GM10266 (cell line): Measurements from ENCODE around the gene KLHDC8A.

Experiments used
- DNase-seq: peaks from one replicate; pipeline ENCODE4 v3.0.0; 2012; ENCODE audit errors: extremely low spot score
- CTCF ChIP-seq: IDR thresholded peaks from 2 replicates; pipeline ENCODE4 v1.5.1; 2012; ENCODE audit warnings: mild to moderate bottlenecking, low read depth; ENCODE audit not compliant: control insufficient read depth, insufficient read depth; ENCODE audit errors: missing control alignments

The KLHDC8A gene

GRCh38 chr1:205350124-205350523 lies 6.6 kb downstream of the KLHDC8A start:
- DNase-seq: no peak
- TF ChIP-seq CTCF: no peak

DNA sequence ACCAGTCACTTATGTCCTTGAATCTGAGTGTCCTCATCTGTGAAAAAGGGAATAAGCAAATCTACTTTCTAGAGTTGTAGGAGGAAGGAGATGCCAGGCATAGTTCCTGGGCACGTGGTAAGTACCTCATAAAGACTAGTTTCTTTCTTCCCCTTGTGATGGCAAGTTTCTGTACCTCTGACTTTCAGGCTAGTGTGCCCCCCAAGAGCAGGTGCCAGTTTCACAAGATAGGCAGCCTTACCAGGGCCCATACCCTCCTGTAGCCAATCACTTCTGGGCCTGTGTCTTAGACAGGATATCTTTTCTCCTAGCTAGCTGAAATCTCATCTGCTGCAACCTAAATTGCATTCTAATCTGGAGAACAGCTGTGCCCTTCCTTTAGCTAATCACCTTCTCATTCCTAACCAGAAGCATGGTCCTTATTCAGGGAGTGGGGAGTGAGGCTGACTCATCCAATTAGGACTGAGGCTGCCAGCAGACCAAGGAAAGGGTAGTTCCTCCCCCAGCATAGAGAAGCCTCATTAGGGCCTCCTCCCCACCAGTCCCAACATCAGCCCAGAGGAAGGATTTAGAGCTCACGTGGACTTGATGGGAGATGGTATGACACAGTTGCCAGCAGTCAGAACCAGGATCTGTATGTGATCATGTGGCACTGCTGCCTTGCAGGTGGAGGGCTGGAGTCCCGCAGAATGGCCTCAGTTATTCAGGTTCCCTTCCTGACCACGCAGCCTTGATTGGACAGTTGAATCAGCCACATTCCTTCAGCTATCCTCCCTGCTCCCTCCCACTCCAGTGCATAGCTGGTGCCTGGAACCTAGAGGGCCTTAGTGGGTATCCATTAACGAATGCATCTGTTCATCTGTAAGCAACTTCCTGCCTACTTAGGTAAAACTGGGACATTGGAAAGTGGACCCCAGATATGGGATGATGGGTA lies 7.9 kb downstream of the KLHDC8A start:
- no peak for TF ChIP-seq CTCF
- DNase-seq: no peak

GRCh38 chr1:205346956-205347574 lies 9.7 kb downstream of the KLHDC8A start:
- no peak for TF ChIP-seq CTCF
- no peak for DNase-seq

- no peak for DNase-seq
- no peak for TF ChIP-seq CTCF
These were observed 11.0 kb downstream of the KLHDC8A start for GRCh38 chr1:205345761-205346160.

- TF ChIP-seq CTCF: no peak
These were observed 12.4 kb downstream of the KLHDC8A start for GRCh38 chr1:205344066-205344928.

DNA sequence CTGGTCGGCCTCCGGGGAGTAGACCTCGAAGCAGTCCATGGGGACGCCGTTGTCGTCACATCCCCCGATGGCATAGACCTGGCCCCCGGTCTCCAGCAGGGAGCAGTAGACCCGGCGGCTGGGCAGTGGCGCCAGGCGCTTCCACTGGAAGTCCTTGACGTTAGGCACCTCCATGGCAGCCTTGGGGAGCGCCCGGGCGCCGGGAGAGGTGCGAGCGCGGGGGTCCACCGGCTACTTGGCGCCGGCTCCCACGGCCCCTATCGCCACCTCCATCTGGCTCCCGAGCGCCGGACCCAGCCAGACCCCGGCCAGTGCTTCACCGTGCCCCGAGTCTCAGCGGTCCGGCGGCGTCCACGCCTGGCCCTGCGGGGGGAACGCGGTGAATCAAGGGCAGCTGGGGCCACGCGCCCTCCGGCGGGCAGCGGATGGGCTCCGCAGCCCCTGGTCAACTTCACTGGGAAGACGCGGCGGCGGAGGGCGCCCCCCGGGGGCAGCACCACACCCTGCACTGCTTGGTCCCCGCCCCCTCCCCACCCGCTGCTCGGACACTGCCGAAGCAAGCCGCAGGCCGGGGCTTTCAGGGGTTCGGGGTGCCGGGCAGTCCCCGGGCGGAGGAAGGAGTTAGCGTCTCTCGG lies 13.2 kb downstream of the KLHDC8A start:
- TF ChIP-seq CTCF: no peak
- no peak for DNase-seq

More at GRCh38 chr1:205344066-205344928, 12.4 kb downstream of the KLHDC8A start:
- DNase-seq: no peak
